Osteocyte (in vitro differentiated cells): ENCODE data around the gene UBA1. TPM values are rescaled to one million over a fixed set of nuclear protein-coding genes. Genes with fewer than 3 reads are reported as not detected.

Experiments used
- DNase-seq: peaks from one replicate; pipeline ENCODE4 v3.0.0; 2021; ENCODE audit warnings: mixed read lengths; ENCODE audit not compliant: unreplicated experiment; ENCODE audit errors: extremely low spot score
- H3K27ac Mint-ChIP-seq: one replicate; pipeline ENCODE4 v1.8.0; 2021; ENCODE audit warnings: mild to moderate bottlenecking, mixed read lengths; ENCODE audit not compliant: unreplicated experiment
- H3K27me3 Mint-ChIP-seq: one replicate; pipeline ENCODE4 v1.8.0; 2021; ENCODE audit warnings: mixed read lengths; ENCODE audit not compliant: unreplicated experiment
- H3K36me3 Mint-ChIP-seq: one replicate; pipeline ENCODE4 v1.8.0; 2021; ENCODE audit warnings: mixed read lengths; ENCODE audit not compliant: unreplicated experiment
- H3K4me1 Mint-ChIP-seq: one replicate; pipeline ENCODE4 v1.8.0; 2021; ENCODE audit warnings: mixed read lengths; ENCODE audit not compliant: unreplicated experiment
- H3K4me3 Mint-ChIP-seq: one replicate; pipeline ENCODE4 v1.8.0; 2021; ENCODE audit warnings: mild to moderate bottlenecking, moderate library complexity, mixed read lengths; ENCODE audit not compliant: unreplicated experiment
- H3K9me3 Mint-ChIP-seq: one replicate; pipeline ENCODE4 v1.8.0; 2021; ENCODE audit warnings: mixed read lengths; ENCODE audit not compliant: unreplicated experiment
- total RNA-seq: library from RNA; stranded (reverse); gene quantifications from 2 replicates; pipeline ENCODE4 v1.2.1, GENCODE V29; 2021
- TF ChIP-seq, protein P1 (sequence below): fragments of 200-600 bp; sonication (generic); IDR thresholded peaks from 2 replicates; pipeline ENCODE4 v1.5.0; 2021; ENCODE audit warnings: antibody characterized with exemption, mild to moderate bottlenecking, moderate library complexity

Gene UBA1
- total RNA-seq, 1 donor from 2014 or later, result 350 TPM

DNA sequence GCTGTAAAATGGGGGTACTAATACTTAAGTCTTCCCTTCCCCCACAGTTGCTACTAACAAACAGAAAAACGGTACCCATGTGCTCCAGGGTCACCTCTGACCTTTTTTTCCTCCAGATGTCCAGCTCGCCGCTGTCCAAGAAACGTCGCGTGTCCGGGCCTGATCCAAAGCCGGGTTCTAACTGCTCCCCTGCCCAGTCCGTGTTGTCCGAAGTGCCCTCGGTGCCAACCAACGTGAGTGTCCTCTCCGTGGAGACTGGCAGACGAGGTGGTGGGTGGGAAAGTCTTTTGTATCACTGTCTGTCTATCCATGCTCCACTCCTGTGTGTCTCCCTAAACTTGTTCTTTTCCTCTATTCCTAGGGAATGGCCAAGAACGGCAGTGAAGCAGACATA, 5.1 kb downstream of the UBA1 start:
- peak overlapping the region; percentile 14 for H3K4me3 Mint-ChIP-seq
- DNase-seq, result no peak
- peaks cover 50% of the 10 kb centered on the region for H3K4me1 Mint-ChIP-seq
- H3K27me3 Mint-ChIP-seq, result no peaks in the 10 kb centered on the region
- peak overlapping the region; percentile 14 for H3K27ac Mint-ChIP-seq
- peaks cover 51% of the 10 kb centered on the region for H3K36me3 Mint-ChIP-seq
- TF ChIP-seq, protein P1, sequence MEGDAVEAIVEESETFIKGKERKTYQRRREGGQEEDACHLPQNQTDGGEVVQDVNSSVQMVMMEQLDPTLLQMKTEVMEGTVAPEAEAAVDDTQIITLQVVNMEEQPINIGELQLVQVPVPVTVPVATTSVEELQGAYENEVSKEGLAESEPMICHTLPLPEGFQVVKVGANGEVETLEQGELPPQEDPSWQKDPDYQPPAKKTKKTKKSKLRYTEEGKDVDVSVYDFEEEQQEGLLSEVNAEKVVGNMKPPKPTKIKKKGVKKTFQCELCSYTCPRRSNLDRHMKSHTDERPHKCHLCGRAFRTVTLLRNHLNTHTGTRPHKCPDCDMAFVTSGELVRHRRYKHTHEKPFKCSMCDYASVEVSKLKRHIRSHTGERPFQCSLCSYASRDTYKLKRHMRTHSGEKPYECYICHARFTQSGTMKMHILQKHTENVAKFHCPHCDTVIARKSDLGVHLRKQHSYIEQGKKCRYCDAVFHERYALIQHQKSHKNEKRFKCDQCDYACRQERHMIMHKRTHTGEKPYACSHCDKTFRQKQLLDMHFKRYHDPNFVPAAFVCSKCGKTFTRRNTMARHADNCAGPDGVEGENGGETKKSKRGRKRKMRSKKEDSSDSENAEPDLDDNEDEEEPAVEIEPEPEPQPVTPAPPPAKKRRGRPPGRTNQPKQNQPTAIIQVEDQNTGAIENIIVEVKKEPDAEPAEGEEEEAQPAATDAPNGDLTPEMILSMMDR, result no peak
- H3K9me3 Mint-ChIP-seq, result no peaks in the 10 kb centered on the region

DNA sequence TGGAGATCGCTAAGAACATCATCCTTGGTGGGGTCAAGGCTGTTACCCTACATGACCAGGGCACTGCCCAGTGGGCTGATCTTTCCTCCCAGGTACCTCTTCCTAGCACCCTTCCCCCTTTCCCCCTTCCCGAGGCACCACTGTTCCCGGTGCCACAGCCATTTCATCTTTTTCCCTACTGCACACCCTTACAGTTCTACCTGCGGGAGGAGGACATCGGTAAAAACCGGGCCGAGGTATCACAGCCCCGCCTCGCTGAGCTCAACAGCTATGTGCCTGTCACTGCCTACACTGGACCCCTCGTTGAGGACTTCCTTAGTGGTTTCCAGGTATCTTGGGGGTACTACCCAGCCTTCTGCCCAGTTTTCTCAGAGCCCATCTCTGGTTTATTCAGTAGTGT, 5.7 kb downstream of the UBA1 start:
- TF ChIP-seq, protein P1, result no peak
- Mint-ChIP-seq H3K4me3 (no peak overlapping the region), H3K9me3 (no peaks in the 10 kb centered on the region), H3K36me3 (peaks cover 55% of the 10 kb centered on the region), H3K27me3 (no peaks in the 10 kb centered on the region), H3K27ac (no peak overlapping the region), H3K4me1 (peaks cover 46% of the 10 kb centered on the region)
- no peak for DNase-seq

DNA sequence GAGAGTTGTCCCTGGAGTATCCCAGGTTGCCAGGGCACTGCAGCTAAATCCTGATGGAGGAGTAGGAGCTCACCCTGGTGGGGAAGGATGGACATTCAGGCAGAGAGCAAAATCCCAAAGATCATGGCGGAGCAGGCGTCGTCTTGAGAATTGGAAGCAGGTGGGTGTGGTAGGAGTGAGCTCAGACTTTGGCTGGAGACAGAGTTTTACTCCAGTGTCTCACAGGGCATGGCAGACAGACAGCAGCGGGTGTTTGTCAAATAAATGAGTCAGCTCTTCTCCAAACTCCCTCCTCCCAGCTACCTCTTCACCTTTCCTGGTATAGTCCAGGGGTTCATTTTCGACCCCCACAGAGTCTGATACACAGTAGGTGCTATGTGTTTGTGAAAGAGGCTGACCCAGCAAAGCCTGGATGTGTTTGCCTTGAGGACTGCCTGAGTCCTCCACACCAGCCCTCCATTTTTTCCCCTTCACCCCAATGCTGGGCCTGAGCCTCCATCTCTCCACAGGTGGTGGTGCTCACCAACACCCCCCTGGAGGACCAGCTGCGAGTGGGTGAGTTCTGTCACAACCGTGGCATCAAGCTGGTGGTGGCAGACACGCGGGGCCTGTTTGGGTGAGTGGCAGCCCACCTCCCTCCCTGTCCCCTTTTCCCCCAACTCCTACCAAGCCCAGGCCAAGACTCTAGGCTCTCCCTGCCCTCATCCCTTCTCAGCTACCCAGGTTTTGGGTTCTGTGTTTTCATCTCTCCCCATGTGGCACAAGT, 6.9 kb downstream of the UBA1 start:
- no peak overlapping the region for H3K4me3 Mint-ChIP-seq
- H3K27ac Mint-ChIP-seq, result no peak overlapping the region
- H3K9me3 Mint-ChIP-seq, result no peaks in the 10 kb centered on the region
- H3K27me3 Mint-ChIP-seq, result no peaks in the 10 kb centered on the region
- TF ChIP-seq, protein P1, result no peak
- peaks cover 34% of the 10 kb centered on the region for H3K4me1 Mint-ChIP-seq
- peaks cover 57% of the 10 kb centered on the region for H3K36me3 Mint-ChIP-seq
- no peak for DNase-seq

DNA sequence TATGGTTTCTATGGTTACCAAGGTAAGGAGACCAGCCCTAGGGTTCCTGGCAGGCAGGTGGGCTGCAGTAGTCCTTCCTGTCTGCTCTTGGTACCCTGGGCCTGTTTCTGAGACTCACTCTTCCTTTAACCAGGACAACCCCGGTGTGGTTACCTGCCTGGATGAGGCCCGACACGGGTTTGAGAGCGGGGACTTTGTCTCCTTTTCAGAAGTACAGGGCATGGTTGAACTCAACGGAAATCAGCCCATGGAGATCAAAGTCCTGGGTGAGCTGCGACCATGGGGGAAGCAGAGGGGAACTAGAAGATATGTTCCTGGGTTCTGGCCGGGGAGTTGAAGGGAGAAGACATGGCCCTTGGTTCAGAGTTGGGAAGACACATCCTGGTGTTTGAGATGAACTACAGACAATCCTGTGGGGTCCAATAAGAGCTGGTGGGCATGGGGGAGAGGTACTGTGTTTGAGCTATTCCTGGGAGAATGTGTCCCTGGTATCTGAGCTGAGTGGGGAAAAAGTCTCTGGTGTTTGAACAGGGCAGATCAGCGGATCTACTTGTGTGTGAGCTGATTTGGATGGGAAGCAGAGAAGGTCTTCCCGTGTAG, 7.8 kb downstream of the UBA1 start:
- Mint-ChIP-seq H3K27ac (no peak overlapping the region), H3K4me3 (no peak overlapping the region), H3K4me1 (peaks cover 30% of the 10 kb centered on the region), H3K36me3 (peaks cover 60% of the 10 kb centered on the region), H3K27me3 (no peaks in the 10 kb centered on the region), H3K9me3 (no peaks in the 10 kb centered on the region)
- TF ChIP-seq, protein P1, result no peak
- no peak for DNase-seq

DNA sequence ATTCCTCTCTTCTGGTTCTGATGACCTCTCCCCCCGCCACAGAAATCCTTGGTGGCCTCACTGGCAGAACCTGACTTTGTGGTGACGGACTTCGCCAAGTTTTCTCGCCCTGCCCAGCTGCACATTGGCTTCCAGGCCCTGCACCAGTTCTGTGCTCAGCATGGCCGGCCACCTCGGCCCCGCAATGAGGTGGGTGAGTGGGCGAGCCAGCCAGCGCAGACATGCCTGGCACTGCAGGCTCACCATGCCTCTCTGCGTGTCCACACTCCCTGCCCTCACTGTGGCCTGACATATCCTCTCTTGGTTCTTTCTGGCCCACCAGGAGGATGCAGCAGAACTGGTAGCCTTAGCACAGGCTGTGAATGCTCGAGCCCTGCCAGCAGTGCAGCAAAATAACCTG, 8.7 kb downstream of the UBA1 start:
- H3K27ac Mint-ChIP-seq, result no peak overlapping the region
- H3K4me1 Mint-ChIP-seq, result peaks cover 22% of the 10 kb centered on the region
- H3K36me3 Mint-ChIP-seq, result peaks cover 69% of the 10 kb centered on the region
- no peak overlapping the region for H3K4me3 Mint-ChIP-seq
- TF ChIP-seq, protein P1, result no peak
- no peaks in the 10 kb centered on the region for H3K9me3 Mint-ChIP-seq
- DNase-seq, result no peak
- no peaks in the 10 kb centered on the region for H3K27me3 Mint-ChIP-seq
